Activated B cell treated with CpG ODN at 0.5 μM for 24 hours (primary cell): ENCODE measurements around the gene CSGALNACT2. TPM values are rescaled to one million over a fixed set of nuclear protein-coding genes. Genes with fewer than 3 reads are reported as not detected.

ENCODE experiments used
- ATAC-seq: fragments of 200-7000 bp; cut with Tn5 transposase; one replicate; pipeline ENCODE4 v1.10.0; 2021; ENCODE audit warnings: low read depth, mild to moderate bottlenecking, moderate library complexity
- CTCF ChIA-PET: fragments of 350-600 bp; sonication (Branson Sonifier 250); formaldehyde crosslinking; loops from one replicate; lab custom pipeline; 2021; ENCODE audit warnings: antibody characterized with exemption; lab: Charles Lee
- POLR2A ChIA-PET: fragments of 350-600 bp; sonication (Branson Sonifier 250); formaldehyde crosslinking; loops from one replicate; lab custom pipeline; 2021; ENCODE audit warnings: antibody characterized with exemption; lab: Charles Lee
- DNase-seq: peaks from one replicate; pipeline ENCODE4 v3.0.0; 2022
- H3K27ac Mint-ChIP-seq: one replicate; pipeline ENCODE4 v1.8.0; 2020; ENCODE audit warnings: mixed read lengths
- H3K27me3 Mint-ChIP-seq: one replicate; pipeline ENCODE4 v1.8.0; 2021; ENCODE audit warnings: mixed read lengths
- H3K36me3 Mint-ChIP-seq: one replicate; pipeline ENCODE4 v1.8.0; 2021; ENCODE audit warnings: low read depth, mixed read lengths
- H3K4me1 Mint-ChIP-seq: one replicate; pipeline ENCODE4 v1.8.0; 2021; ENCODE audit warnings: mixed read lengths
- H3K4me3 Mint-ChIP-seq: one replicate; pipeline ENCODE4 v1.8.0; 2020; ENCODE audit warnings: mild to moderate bottlenecking, mixed read lengths
- H3K9me3 Mint-ChIP-seq: one replicate; pipeline ENCODE4 v1.8.0; 2020; ENCODE audit warnings: mixed read lengths
- CTCF ChIP-seq: fragments of 200-600 bp; IDR thresholded peaks from one replicate; pipeline ENCODE4 v1.8.0; 2022; ENCODE audit warnings: antibody characterized with exemption, mild to moderate bottlenecking
- intact Hi-C: fragments of 100-400 bp; cut with micrococcal nuclease; formaldehyde crosslinking; loops from one replicate; pipeline ENCODE4 v1.15.1; 2024
- total RNA-seq: library from RNA; stranded (reverse); gene quantifications from 2 replicates; pipeline ENCODE4 v1.2.3, GENCODE V29; 2022

Gene CSGALNACT2
- total RNA-seq, 1 donor from 2014 or later: 17.4 TPM

GRCh38 chr10:43212043-43212721 lies 73.9 kb downstream of the CSGALNACT2 start:
- DNase-seq (no peak), ATAC-seq (no peak)
- Mint-ChIP-seq H3K4me1 (no peaks in the 10 kb centered on the region), H3K36me3 (no peaks in the 10 kb centered on the region), H3K27ac (no peak overlapping the region), H3K9me3 (no peaks in the 10 kb centered on the region), H3K27me3 (peaks cover under 1% of the 10 kb centered on the region), H3K4me3 (no peak overlapping the region)
- CTCF ChIA-PET: no interaction called here
- POLR2A ChIA-PET: no interaction called here
- intact Hi-C loops: no loop called here
- no peak for TF ChIP-seq CTCF

GRCh38 chr10:43214071-43214955 lies 76.1 kb downstream of the CSGALNACT2 start:
- ATAC-seq (no peak), DNase-seq (no peak)
- Mint-ChIP-seq H3K4me1 (no peaks in the 10 kb centered on the region), H3K4me3 (no peak overlapping the region), H3K9me3 (no peaks in the 10 kb centered on the region), H3K36me3 (no peaks in the 10 kb centered on the region), H3K27ac (no peak overlapping the region), H3K27me3 (peaks cover 6% of the 10 kb centered on the region)
- ChIA-PET POLR2A (interaction anchor here (0.8 kb wide), 1 partner anchor 12 kb away, joined by 3 read pairs; no protein-coding TSS in a partner anchor), CTCF (no interaction called here)
- intact Hi-C loops: no loop called here
- TF ChIP-seq CTCF: no peak

- ATAC-seq: no peak
- Mint-ChIP-seq H3K4me3 (no peak overlapping the region), H3K27me3 (peaks cover 9% of the 10 kb centered on the region), H3K27ac (no peak overlapping the region), H3K9me3 (no peaks in the 10 kb centered on the region), H3K4me1 (no peaks in the 10 kb centered on the region), H3K36me3 (no peaks in the 10 kb centered on the region)
- ChIA-PET POLR2A (no interaction called here), CTCF (no interaction called here)
- DNase-seq: no peak
- no peak for TF ChIP-seq CTCF
- intact Hi-C loops: no loop called here
Observed at GRCh38 chr10:43214956-43215561, 76.8 kb downstream of the CSGALNACT2 start.

- no peak for TF ChIP-seq CTCF
- Mint-ChIP-seq H3K36me3 (no peaks in the 10 kb centered on the region), H3K27me3 (peaks cover 9% of the 10 kb centered on the region), H3K4me1 (no peaks in the 10 kb centered on the region), H3K4me3 (no peak overlapping the region), H3K9me3 (no peaks in the 10 kb centered on the region), H3K27ac (no peak overlapping the region)
- CTCF ChIA-PET: no interaction called here
- POLR2A ChIA-PET: no interaction called here
- DNase-seq: no peak
- intact Hi-C loops: no loop called here
- ATAC-seq: no peak
Observed at GRCh38 chr10:43215758-43216455, 77.7 kb downstream of the CSGALNACT2 start.
